Measurements from ENCODE around the gene ANKRD53. TPM values are rescaled to one million over a fixed set of nuclear protein-coding genes. Genes with fewer than 3 reads are reported as not detected.

The ANKRD53 gene, protein sequence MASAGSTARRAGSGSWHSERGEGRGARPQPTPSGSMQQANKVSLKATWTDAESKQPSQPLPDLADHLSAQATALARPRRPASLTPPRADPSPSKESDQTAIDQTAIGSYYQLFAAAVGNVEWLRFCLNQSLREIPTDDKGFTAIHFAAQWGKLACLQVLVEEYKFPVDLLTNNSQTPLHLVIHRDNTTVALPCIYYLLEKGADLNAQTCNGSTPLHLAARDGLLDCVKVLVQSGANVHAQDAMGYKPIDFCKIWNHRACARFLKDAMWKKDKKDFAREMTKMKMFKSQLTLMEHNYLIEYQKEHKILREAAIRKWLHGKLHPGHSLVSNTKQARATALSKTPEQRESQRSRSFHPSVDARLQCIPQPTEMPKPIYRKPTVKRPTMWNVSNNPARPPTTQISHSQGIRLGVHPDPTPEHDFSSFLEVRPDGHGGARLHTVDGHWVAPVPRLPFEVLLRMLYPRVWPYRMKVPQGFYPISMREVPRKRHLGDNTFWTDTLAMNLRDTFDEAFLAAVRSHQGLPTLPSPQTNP
- 0.36 TPM for polyA plus RNA-seq (2012; ENCODE audit: insufficient read length, low read depth)

GRCh38 chr2:70978341-70979179, at the start of gene ANKRD53:
Gene ANKRD53 (plus strand): TSS chr2:70978630. CDS start chr2:70978646, 16 bp downstream.
- no peak for TF ChIP-seq POLR2AphosphoS5 (IDR thresholded peaks at IDR 0.05; ENCODE audit: low read depth, low read length)
- TF ChIP-seq TAF1 (IDR thresholded peaks at IDR 0.05; ENCODE audit: borderline replicate concordance, insufficient read depth, low read length) = no peak
- TF ChIP-seq FOXP2 (optimal IDR thresholded peaks at IDR 0.05; ENCODE audit: borderline replicate concordance, extremely low read depth, extremely low read length, insufficient read depth) = no peak
- no peak for TF ChIP-seq REST (IDR thresholded peaks at IDR 0.05; ENCODE audit: insufficient read depth in 1 of 2, low read depth in 2 of 2, low read length in 2 of 2)
- TF ChIP-seq SIN3A (IDR thresholded peaks at IDR 0.05; ENCODE audit: borderline replicate concordance, insufficient read depth, low read length) = no peak

DNA sequence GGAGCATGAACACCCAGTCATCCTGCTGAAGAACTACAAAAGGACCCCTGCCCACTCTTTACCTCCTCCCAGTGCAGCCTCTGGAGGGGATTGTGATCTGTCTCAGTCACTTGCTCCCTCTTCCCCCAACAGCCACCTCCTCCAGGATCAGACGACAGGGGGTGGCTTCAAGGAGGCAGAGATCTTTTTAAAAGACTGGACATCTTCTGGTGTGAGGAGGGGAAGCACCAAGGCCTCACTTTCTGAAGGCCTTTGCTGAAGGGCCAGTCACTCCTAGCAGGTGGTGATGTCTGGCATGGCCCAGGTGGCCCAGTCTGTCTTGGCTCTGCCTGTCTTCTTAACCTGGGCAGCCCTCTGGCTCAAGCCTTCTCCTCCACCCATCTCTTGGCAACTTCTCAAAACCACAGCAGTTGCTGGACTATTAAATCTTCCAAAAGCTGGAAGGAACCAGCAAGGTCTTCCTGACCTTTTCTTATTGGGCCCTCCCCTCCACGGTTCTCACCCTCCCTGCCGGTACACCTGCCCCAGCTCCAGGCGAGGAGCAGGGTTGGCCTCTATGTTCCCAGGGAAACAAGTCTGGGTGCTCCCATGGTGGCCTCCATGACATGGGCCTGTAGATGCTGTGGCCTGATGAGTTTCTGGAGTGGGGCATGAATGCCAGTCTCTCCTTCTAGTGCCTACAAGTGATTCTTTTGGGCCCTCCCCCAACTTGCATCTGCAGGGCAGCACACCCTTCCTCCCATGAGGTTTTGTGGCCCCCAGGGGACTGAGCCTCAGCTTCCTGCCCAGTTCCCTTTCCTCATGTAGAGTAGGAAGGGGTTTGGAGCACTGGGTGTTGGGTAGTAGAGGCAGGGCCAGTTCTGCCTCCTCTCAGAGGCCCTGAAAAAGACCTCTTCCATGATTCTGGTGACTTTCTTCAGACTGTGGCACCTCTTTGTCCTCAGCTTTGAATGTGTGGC, 47.8 kb upstream of the ANKRD53 start:
- TF ChIP-seq FOXP2 (optimal IDR thresholded peaks at IDR 0.05; ENCODE audit: borderline replicate concordance, extremely low read depth, extremely low read length, insufficient read depth) (no peak), SIN3A (IDR thresholded peaks at IDR 0.05; ENCODE audit: borderline replicate concordance, insufficient read depth, low read length) (no peak), REST (IDR thresholded peaks at IDR 0.05; ENCODE audit: insufficient read depth in 1 of 2, low read depth in 2 of 2, low read length in 2 of 2) (no peak), POLR2AphosphoS5 (IDR thresholded peaks at IDR 0.05; ENCODE audit: low read depth, low read length) (no peak), TAF1 (IDR thresholded peaks at IDR 0.05; ENCODE audit: borderline replicate concordance, insufficient read depth, low read length) (no peak)

DNA sequence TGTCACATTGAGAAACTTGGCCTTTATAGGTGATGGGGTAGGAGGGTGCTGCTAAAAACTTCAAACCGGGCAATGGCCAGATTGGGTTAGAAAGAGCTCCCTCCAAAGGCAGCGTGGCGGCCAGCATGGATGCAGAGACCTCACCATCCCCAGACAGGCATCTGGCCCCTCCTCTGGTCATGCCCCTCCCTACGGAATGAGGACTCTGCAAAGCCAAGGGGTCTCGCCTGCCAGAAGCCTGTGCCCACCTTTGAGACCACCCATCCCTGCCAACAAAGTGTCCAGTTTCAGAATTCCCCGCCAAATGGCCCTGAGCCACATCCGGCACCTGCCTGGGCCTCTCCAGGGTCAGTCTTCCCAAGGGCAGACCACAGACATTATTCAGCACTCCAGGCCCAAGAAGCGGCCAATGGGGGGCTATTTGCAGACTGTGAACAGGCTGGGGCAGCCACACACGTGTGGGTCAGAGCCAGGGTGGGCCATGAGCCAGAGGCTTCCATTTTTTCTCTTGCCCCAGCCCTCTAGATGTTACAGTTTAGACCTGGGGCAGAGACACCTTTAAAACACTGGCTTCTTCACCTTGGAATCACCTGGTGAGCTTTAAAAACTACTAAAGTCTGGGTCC, 46.9 kb upstream of the ANKRD53 start:
- TF ChIP-seq REST (IDR thresholded peaks at IDR 0.05; ENCODE audit: insufficient read depth in 1 of 2, low read depth in 2 of 2, low read length in 2 of 2) (no peak), SIN3A (IDR thresholded peaks at IDR 0.05; ENCODE audit: borderline replicate concordance, insufficient read depth, low read length) (no peak), TAF1 (IDR thresholded peaks at IDR 0.05; ENCODE audit: borderline replicate concordance, insufficient read depth, low read length) (no peak), FOXP2 (optimal IDR thresholded peaks at IDR 0.05; ENCODE audit: borderline replicate concordance, extremely low read depth, extremely low read length, insufficient read depth) (no peak), POLR2AphosphoS5 (IDR thresholded peaks at IDR 0.05; ENCODE audit: low read depth, low read length) (no peak)

- TF ChIP-seq REST (IDR thresholded peaks at IDR 0.05; ENCODE audit: insufficient read depth in 1 of 2, low read depth in 2 of 2, low read length in 2 of 2) = no peak
- TF ChIP-seq FOXP2 (optimal IDR thresholded peaks at IDR 0.05; ENCODE audit: borderline replicate concordance, extremely low read depth, extremely low read length, insufficient read depth) = no peak
- TF ChIP-seq POLR2AphosphoS5 (IDR thresholded peaks at IDR 0.05; ENCODE audit: low read depth, low read length) = no peak
- TF ChIP-seq SIN3A (IDR thresholded peaks at IDR 0.05; ENCODE audit: borderline replicate concordance, insufficient read depth, low read length) = no peak
- no peak for TF ChIP-seq TAF1 (IDR thresholded peaks at IDR 0.05; ENCODE audit: borderline replicate concordance, insufficient read depth, low read length)
Observed at GRCh38 chr2:70932631-70933230, 45.7 kb upstream of the ANKRD53 start.

Measured in PFSK-1 (cell line).